Endothelial cell of umbilical vein (primary cell): Measurements from ENCODE around the gene IFNA4.

ENCODE experiments used
- CTCF ChIP-seq, 2 donors: IDR thresholded peaks; 1 replicate in 1 of 2; 2 replicates in 1 of 2; pipeline ENCODE4 v1.5.1; 2011; ENCODE audit warnings: low read length in 2 of 2, mild to moderate bottlenecking in 2 of 2, moderate library complexity in 2 of 2, control low read depth in 1 of 2, inconsistent platforms in 1 of 2, low read depth in 1 of 2; ENCODE audit not compliant: insufficient read depth in 1 of 2; ENCODE audit errors: extremely low read depth in 1 of 2
- EZH2 ChIP-seq: IDR thresholded peaks from 2 replicates; pipeline ENCODE4 v1.6.1; 2012; ENCODE audit warnings: borderline replicate concordance, low read depth, mild to moderate bottlenecking, moderate library complexity, low read length, inconsistent platforms; ENCODE audit not compliant: severe bottlenecking
- FOS ChIP-seq: IDR thresholded peaks from 2 replicates; pipeline ENCODE4 v1.6.1; 2011; ENCODE audit warnings: mild to moderate bottlenecking, low read length, moderate library complexity, borderline replicate concordance; ENCODE audit not compliant: insufficient read depth
- GATA2 ChIP-seq: IDR thresholded peaks from 2 replicates; pipeline ENCODE4 v1.7.0; 2011; ENCODE audit warnings: low read depth, mild to moderate bottlenecking, moderate library complexity, mixed read lengths, low read length; ENCODE audit not compliant: insufficient read length, insufficient read depth
- JUN ChIP-seq: IDR thresholded peaks from 2 replicates; pipeline ENCODE4 v1.6.1; 2011; ENCODE audit warnings: borderline replicate concordance, low read depth; ENCODE audit not compliant: insufficient read length, insufficient read depth
- MYC ChIP-seq: IDR thresholded peaks from one replicate; pipeline ENCODE4 v1.6.1; 2011; ENCODE audit warnings: mild to moderate bottlenecking, low read depth, low read length
- POLR2A ChIP-seq: IDR thresholded peaks from 2 replicates; pipeline ENCODE4 v1.6.1; 2012; ENCODE audit warnings: low read depth, mild to moderate bottlenecking, control low read depth, low read length
- POLR2AphosphoS5 ChIP-seq: IDR thresholded peaks from 2 replicates; pipeline ENCODE4 v1.6.1; 2012; ENCODE audit warnings: low read depth, mild to moderate bottlenecking, control low read depth, low read length, moderate library complexity; ENCODE audit not compliant: insufficient read depth
- TF ChIP-seq, protein P1 (sequence below): IDR thresholded peaks from 2 replicates; pipeline ENCODE4 v1.6.1; 2011; ENCODE audit not compliant: insufficient read depth, insufficient read length

DNA sequence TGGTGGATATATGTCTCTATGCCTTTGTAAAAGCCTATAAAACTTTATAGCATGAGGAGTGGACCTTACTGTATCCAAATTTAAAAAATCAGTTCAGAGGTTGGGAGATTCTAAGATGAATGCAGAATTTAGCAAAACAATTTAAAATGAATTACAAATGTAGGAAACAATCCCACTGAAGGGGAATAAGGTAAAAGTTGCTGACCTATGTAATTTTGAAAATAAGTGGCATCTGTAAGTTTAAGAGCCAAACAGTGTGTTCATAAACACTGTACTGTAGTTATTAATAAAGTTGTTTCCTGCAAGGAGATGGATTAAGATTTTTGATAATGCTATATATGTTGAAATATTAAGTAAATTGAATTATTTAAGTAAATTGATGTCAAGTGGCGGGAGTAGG is 50.4 kb downstream of the IFNA4 start:
- TF ChIP-seq CTCF (IDR thresholded peaks at IDR 0.05; ENCODE audit: extremely low read depth in 1 of 2, insufficient read depth in 1 of 2, low read depth in 1 of 2, low read length in 2 of 2) (no peak), POLR2A (no peak), EZH2 (no peak), POLR2AphosphoS5 (no peak), JUN (no peak), FOS (no peak), MYC (no peak), GATA2 (no peak)
- TF ChIP-seq, protein P1, sequence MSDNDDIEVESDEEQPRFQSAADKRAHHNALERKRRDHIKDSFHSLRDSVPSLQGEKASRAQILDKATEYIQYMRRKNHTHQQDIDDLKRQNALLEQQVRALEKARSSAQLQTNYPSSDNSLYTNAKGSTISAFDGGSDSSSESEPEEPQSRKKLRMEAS: no peak
